Fibroblast of skin of right biceps (primary cell): ENCODE results near the gene ROM1.

Experiments used
- DNase-seq: peaks from one replicate; pipeline ENCODE4 v3.0.0-alpha.2; 2013

The ROM1 gene

DNA sequence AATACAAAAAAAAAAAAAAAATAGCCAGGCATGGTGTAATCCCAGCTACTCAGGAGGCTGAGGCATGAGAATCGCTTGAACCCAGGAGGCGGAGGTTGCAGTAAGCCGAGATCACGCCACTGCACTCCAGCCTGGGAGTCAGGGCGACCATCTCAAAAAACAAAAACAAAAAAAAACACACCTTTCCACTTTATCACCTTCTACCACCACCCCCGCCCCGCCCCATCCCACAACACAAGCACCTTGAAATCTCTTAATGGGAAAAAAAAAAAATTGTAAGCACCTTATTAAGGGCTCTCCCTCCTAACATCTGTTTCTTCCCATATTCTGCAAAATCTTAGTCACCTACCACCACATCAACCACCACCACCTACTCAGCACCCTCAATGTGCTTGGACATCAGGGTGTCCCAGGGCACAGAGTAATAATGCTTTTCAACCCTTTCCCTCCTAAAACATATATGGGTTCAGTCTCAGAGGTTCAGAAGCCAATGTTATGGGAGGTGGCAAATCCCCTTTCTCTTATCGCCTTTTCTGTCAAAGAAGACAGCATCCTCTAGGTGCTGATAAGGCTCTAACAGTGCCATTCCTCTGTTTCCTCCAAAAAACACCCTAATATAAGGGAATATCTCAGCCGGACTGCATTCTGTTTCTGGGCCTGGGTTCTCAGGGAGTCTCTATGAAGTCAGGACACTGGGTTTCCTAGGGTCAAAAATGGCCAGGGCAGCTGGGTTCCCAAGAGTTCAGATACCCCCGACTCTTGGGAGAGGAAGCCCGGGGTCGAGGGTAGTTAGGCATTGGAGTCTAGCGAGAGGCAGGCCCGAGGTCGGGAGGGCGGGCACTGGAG is 39.3 kb downstream of the ROM1 start:
- DNase-seq, result no peak

DNA sequence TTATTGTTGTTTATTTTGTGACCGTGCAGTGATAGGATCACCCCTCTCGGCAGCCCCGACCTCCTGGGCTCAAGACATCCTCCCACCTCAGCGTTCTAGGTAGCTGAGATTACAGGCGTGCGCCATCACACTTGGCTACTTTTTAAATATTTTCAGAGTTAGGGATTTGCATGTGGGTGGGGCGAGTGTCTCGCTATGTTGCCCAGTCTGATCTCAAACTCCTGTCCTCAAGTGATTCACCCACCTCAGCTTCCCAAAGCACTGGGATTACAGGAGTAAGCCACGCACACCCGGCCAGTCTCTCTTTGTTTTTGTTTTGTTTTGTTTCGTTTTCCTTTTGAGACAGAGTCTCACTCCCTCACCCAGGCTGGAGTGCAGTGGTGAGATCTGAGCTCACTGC is 41.2 kb downstream of the ROM1 start:
- no peak for DNase-seq

DNA sequence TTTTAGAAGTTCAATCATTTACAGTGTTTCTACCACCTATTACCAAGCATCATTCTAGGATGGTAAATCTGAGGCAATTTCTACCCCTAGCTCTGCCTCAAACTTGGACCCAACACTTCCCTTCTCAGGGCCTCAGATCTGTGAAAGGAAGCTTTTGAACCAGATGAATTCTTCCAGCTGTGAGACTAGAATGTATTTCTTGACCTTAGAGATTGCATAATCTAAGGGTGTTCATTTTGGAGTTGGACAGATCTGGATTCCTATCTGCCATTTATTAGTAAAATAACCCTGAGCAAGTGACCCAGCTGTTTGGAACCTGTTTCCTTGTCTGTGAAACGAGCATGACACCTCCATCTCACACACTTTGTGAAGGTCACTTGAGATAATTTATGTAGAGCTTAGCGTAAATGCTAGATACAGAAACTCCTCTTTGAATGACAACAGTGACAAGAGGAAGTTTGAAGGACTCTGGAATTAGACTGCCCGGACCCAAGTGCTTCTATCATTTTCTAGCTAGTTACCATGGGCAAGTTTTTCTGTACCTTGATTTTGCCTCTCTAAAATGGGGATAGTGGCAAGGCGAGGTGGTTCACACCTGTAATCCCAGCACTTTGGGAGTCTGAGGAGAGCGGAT is 43.9 kb downstream of the ROM1 start:
- DNase-seq, result no peak

DNA sequence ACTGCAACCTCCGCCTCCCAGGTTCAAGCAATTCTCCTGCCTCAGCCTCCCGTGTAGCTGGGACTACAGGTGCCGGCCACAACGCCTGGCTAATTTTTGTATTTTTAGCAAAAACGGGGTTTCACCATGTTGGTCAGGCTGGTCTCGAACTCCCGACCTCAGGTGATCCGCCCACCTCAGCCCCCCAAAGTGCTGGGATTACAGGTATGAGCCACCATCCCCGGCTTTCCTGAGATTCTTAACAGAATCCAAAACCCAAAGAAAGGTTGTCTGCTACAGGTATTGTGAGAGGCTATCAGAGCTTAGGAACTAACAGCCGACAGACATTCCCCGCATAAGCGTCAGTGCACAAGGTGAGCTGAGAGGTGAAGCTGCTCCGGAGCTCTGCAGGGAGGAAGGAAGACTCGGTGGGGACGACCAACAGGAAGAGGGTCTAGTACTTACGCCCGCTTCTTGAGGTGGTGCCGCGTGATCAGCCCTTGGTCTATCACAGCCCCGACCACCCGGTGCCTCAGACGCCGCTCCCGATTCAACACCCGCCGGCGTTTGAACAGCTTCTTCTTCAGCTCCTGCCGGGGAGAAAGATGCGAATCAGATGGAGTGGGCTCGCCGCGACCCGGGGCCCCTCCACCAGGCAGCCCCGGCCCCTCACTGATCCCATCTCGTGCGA is 51.5 kb downstream of the ROM1 start:
- DNase-seq, result peak; percentile 48
